ENCODE data around the gene GALNT18. TPM values are rescaled to one million over a fixed set of nuclear protein-coding genes. Genes with fewer than 3 reads are reported as not detected.

GALNT18 gene
- total RNA-seq, 2 experiments from 2014 or later: not detected

GRCh38 chr11:11512090-11512489 lies 109.7 kb downstream of the GALNT18 start:
- Histone ChIP-seq H3K4me2 (ENCODE audit: low read length) (no peak overlapping the region), H3K79me2 (ENCODE audit: insufficient read depth, low read depth, low read length) (no peaks in the 10 kb centered on the region), H2AFZ (ENCODE audit: low read length) (no peak overlapping the region), H3K36me3 (ENCODE audit: insufficient read depth, low read length) (no peaks in the 10 kb centered on the region), H3K4me3 (ENCODE audit: low read depth, low read length, poor library complexity, severe bottlenecking) (no peak overlapping the region), H4K20me1 (ENCODE audit: insufficient read depth, low read length) (no peaks in the 10 kb centered on the region), H3K9me2 (ENCODE audit: insufficient read depth, low read length) (no peaks in the 10 kb centered on the region), H3K27ac (ENCODE audit: low read depth, low read length, poor library complexity, severe bottlenecking) (no peak overlapping the region), H3K9me3 (ENCODE audit: low read length) (no peaks in the 10 kb centered on the region), H3K4me1 (ENCODE audit: insufficient read depth, low read length, poor library complexity, severe bottlenecking) (no peaks in the 10 kb centered on the region)
- TF ChIP-seq EZH2phosphoT487 (IDR thresholded peaks at IDR 0.05; ENCODE audit: borderline replicate concordance, low read depth, low read length): no peak
- no peak for TF ChIP-seq CTCF (conservative IDR thresholded peaks at IDR 0.05; ENCODE audit: low read length)
- intact Hi-C loops (cut with micrococcal nuclease; ENCODE audit: unreplicated experiment): no loop called here
- POLR2A ChIA-PET: no interaction called here
- CTCF ChIA-PET (ENCODE audit: unreplicated experiment): no interaction called here
- no TSS peak for BruUV-seq (replicated peaks)
- no peak for DNase-seq (ENCODE audit: low spot score)

DNA sequence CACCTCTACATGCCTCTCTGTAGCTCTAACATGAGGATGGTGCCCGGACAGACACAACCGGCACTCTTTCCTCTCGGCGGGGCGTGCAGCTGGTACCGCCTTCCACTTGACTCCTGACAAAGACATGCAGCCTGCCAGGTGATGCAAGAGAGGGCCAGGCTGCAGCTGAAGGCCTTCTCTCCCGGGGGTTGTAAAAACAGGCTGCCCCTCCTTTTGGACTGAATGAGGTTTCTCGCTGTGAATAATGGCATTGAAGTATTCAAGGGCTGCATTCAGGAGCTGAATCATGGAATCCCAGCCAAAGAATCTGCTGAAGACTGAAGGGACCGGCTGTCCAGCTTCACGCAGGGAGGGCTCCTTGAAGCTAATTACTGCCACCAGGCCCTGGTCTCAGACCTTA lies 110.9 kb downstream of the GALNT18 start:
- Histone ChIP-seq H3K79me2 (ENCODE audit: insufficient read depth, low read depth, low read length) (no peaks in the 10 kb centered on the region), H2AFZ (ENCODE audit: low read length) (no peak overlapping the region), H3K27ac (ENCODE audit: low read depth, low read length, poor library complexity, severe bottlenecking) (no peak overlapping the region), H3K9me3 (ENCODE audit: low read length) (no peaks in the 10 kb centered on the region), H3K4me2 (ENCODE audit: low read length) (no peak overlapping the region), H3K4me3 (ENCODE audit: low read depth, low read length, poor library complexity, severe bottlenecking) (no peak overlapping the region), H3K36me3 (ENCODE audit: insufficient read depth, low read length) (no peaks in the 10 kb centered on the region), H3K4me1 (ENCODE audit: insufficient read depth, low read length, poor library complexity, severe bottlenecking) (no peaks in the 10 kb centered on the region), H4K20me1 (ENCODE audit: insufficient read depth, low read length) (no peaks in the 10 kb centered on the region), H3K9me2 (ENCODE audit: insufficient read depth, low read length) (no peaks in the 10 kb centered on the region)
- POLR2A ChIA-PET: no interaction called here
- BruUV-seq (replicated peaks): no TSS peak
- intact Hi-C loops (cut with micrococcal nuclease; ENCODE audit: unreplicated experiment): no loop called here
- CTCF ChIA-PET (ENCODE audit: unreplicated experiment): no interaction called here
- DNase-seq (ENCODE audit: low spot score): no peak
- TF ChIP-seq EZH2phosphoT487 (IDR thresholded peaks at IDR 0.05; ENCODE audit: borderline replicate concordance, low read depth, low read length): no peak
- no peak for TF ChIP-seq CTCF (conservative IDR thresholded peaks at IDR 0.05; ENCODE audit: low read length)

DNA sequence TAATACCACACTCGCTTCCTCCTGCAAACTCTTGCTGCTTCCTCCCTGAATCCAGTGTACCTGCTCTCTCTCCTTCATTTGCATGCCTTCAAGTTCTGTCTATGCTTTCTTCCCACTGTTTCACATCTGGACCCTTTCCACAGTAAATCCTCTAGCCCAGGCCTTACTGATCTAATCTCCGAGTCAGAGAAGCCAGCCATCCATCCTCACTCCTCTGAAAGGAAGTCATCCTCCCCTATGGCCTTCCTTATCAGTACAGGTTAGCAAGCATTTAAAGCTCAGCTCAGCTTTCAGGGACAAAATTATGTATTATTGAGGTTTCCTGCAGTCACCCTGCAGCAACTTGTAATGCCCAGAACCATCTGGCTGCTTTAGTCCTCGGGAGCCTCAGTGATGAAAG lies 116.1 kb downstream of the GALNT18 start:
- DNase-seq (ENCODE audit: low spot score): no peak
- no peak overlapping the region for H3K4me3 ChIP-seq (ENCODE audit: low read depth, low read length, poor library complexity, severe bottlenecking)
- H3K9me3 ChIP-seq (ENCODE audit: low read length): no peaks in the 10 kb centered on the region
- no peak for TF ChIP-seq CTCF (conservative IDR thresholded peaks at IDR 0.05; ENCODE audit: low read length)
- no peak for TF ChIP-seq EZH2phosphoT487 (IDR thresholded peaks at IDR 0.05; ENCODE audit: borderline replicate concordance, low read depth, low read length)
- H3K4me2 ChIP-seq (ENCODE audit: low read length): no peak overlapping the region
- H4K20me1 ChIP-seq (ENCODE audit: insufficient read depth, low read length): no peaks in the 10 kb centered on the region
- intact Hi-C loops (cut with micrococcal nuclease; ENCODE audit: unreplicated experiment): no loop called here
- H3K79me2 ChIP-seq (ENCODE audit: insufficient read depth, low read depth, low read length): no peaks in the 10 kb centered on the region
- H3K36me3 ChIP-seq (ENCODE audit: insufficient read depth, low read length): no peaks in the 10 kb centered on the region
- no peak overlapping the region for H3K27ac ChIP-seq (ENCODE audit: low read depth, low read length, poor library complexity, severe bottlenecking)
- H3K4me1 ChIP-seq (ENCODE audit: insufficient read depth, low read length, poor library complexity, severe bottlenecking): no peaks in the 10 kb centered on the region
- CTCF ChIA-PET (ENCODE audit: unreplicated experiment): no interaction called here
- no TSS peak for BruUV-seq (replicated peaks)
- no peak overlapping the region for H2AFZ ChIP-seq (ENCODE audit: low read length)
- no peaks in the 10 kb centered on the region for H3K9me2 ChIP-seq (ENCODE audit: insufficient read depth, low read length)
- POLR2A ChIA-PET: no interaction called here

Data from OCI-LY7 (cell line).